MM.1S (cell line): Measurements from ENCODE around the gene TCF7L2.

Experiments used
- EZH2phosphoT487 ChIP-seq: fragments of 300-600 bp; sonication (generic); IDR thresholded peaks from 2 replicates; pipeline ENCODE4 v1.6.1; 2018; ENCODE audit warnings: antibody characterized with exemption, low read length
- TF ChIP-seq, protein P1 (sequence below): fragments of 300-600 bp; sonication (generic); IDR thresholded peaks from 2 replicates; pipeline ENCODE4 v1.5.1; 2016; ENCODE audit warnings: antibody characterized with exemption, low read length, mixed read lengths

GRCh38 chr10:113064039-113064438 lies 114.0 kb downstream of the TCF7L2 start:
- no peak for TF ChIP-seq EZH2phosphoT487
- TF ChIP-seq, protein P1, sequence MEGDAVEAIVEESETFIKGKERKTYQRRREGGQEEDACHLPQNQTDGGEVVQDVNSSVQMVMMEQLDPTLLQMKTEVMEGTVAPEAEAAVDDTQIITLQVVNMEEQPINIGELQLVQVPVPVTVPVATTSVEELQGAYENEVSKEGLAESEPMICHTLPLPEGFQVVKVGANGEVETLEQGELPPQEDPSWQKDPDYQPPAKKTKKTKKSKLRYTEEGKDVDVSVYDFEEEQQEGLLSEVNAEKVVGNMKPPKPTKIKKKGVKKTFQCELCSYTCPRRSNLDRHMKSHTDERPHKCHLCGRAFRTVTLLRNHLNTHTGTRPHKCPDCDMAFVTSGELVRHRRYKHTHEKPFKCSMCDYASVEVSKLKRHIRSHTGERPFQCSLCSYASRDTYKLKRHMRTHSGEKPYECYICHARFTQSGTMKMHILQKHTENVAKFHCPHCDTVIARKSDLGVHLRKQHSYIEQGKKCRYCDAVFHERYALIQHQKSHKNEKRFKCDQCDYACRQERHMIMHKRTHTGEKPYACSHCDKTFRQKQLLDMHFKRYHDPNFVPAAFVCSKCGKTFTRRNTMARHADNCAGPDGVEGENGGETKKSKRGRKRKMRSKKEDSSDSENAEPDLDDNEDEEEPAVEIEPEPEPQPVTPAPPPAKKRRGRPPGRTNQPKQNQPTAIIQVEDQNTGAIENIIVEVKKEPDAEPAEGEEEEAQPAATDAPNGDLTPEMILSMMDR = no peak
